Measurements from ENCODE around the gene RADIL.

- TF ChIP-seq CTCF (IDR thresholded peaks at IDR 0.05), result no peak
- no peak for TF ChIP-seq ZFX (IDR thresholded peaks at IDR 0.05; ENCODE audit: borderline replicate concordance)
Measured at GRCh38 chr7:4758791-4759190, 124.7 kb downstream of the RADIL start.

All from 22Rv1 (cell line).